Omental fat pad (tissue), 4 donors: ENCODE results near the gene PIKFYVE. TPM values are rescaled to one million over a fixed set of nuclear protein-coding genes. Genes with fewer than 3 reads are reported as not detected.

ENCODE experiments used
- ATAC-seq: fragments of 150-250 bp; one replicate; pipeline ENCODE4 v1.9.1; 2016; ENCODE audit warnings: mild to moderate bottlenecking, moderate library complexity; ENCODE audit not compliant: low FRiP score
- DNase-seq: peaks from one replicate; pipeline ENCODE4 v3.0.0-alpha.2; 2019; ENCODE audit warnings: low spot score
- CTCF ChIP-seq, 3 donors: fragments of 450-650 bp; IDR thresholded peaks; one replicate each; pipeline ENCODE4 v1.5.1; 2016 to 2017; ENCODE audit warnings: antibody characterized with exemption in 3 of 3, mild to moderate bottlenecking in 3 of 3, moderate library complexity in 2 of 3
- total RNA-seq, 4 donors: library from RNA; depleted of rRNA; stranded (reverse); fragments of >200 nt; gene quantifications; one replicate each; pipeline ENCODE4 v1.1.0, GENCODE V29; 2016

PIKFYVE gene
- total RNA-seq, 4 donors from 2014 or later, result 27.1 to 39.2 (median 35.1) TPM

DNA sequence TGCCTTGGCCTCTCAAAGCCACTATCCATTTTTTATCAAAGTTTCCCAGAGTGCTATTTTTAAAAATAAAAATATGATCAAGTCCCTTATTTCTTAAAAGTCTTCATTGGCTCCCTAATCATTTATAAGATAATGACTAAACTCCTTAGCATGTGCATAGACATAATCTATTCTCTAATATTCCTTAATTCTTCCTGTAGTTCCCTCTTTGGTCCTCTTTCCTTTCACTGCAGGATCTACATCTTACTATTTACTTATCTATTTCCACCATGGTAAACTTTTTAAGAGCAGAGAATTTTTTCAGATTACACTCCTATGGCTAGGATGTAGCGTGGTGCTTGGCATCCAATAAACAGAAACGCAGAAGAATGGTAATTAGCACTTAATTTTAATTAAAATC lies 30.2 kb upstream of the PIKFYVE start:
- DNase-seq, result no peak
- TF ChIP-seq CTCF (IDR thresholded peaks at IDR 0.05), result no peak
- ATAC-seq, result no peak

GRCh38 chr2:208239770-208240493 lies 26.1 kb upstream of the PIKFYVE start:
- no peak for TF ChIP-seq CTCF (IDR thresholded peaks at IDR 0.05)
- DNase-seq, result no peak
- ATAC-seq, result no peak

DNA sequence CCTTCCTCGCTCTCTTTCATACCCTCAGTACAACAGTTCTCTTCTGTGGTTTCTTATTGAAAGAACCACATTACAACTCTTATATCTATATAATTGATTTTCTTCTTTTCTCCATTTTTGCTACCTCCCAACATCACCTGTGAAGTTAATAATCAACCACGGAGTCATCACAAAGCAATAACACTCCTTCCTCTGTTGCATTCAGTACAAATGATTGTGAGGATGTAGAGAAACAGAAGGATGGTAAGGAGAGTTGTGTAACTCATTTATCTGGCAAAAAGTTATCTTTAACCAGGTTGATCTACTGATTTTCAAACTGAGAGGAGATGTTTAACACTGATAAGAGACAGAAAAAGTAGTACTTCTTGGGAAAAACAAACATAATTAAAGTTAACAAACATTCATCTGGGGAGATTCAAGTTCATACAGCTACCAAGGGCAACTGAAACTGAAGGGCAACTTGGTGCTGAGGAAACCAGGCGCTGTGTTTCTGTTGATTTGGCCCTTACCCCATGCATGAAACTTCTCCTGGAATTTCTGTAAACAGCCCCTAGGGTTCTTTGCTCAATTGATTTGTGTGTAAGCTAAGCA lies 25.3 kb upstream of the PIKFYVE start:
- no peak for ATAC-seq
- TF ChIP-seq CTCF (IDR thresholded peaks at IDR 0.05), result no peak

DNA sequence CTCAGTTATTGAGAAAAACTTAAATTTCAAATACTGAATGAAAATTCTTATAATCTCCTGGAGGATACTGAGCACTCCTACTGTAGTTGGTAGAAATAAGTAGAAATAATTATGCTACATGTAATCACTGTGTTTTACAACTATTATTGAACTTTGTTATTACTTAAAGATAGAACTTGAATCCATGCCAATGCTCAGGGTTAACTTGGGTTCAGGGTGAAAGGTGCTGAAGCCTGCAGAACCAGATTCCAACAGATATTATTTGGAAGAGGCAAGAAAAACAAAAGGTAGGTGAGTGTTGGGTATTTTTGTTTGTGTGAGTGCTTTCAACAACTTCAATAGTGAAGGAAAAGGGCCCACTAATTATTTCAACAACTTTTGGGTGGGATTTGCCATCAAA lies 21.6 kb upstream of the PIKFYVE start:
- no peak for TF ChIP-seq CTCF (IDR thresholded peaks at IDR 0.05)
- ATAC-seq, result no peak
- DNase-seq, result no peak

More for the DNA sequence above, 25.3 kb upstream of the PIKFYVE start:
- no peak for DNase-seq

GRCh38 chr2:208245746-208246145 lies 20.3 kb upstream of the PIKFYVE start:
- TF ChIP-seq CTCF (IDR thresholded peaks at IDR 0.05), result no peak
- no peak for ATAC-seq
- no peak for DNase-seq

DNA sequence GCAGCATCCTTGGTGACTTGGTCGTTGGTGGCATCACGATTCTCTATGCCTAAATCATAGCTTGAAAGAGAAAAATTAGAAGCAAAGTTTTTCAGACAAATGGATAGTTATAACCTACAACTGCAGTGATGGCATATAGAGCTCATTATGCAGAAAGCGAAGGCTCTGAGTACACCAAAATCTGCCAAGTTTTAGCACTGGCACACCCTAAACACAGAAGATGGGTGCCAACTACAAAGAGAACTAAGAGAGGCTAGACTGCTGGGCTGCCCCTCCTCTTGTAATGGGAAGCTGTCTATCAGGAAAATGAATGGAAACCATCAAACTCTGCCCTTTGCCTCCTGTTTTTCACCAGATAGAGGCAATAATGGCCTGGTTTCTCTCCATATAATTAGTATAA lies 17.5 kb upstream of the PIKFYVE start:
- DNase-seq (no peak), ATAC-seq (no peak)
- no peak for TF ChIP-seq CTCF (IDR thresholded peaks at IDR 0.05)

- ATAC-seq, result no peak
- TF ChIP-seq CTCF (IDR thresholded peaks at IDR 0.05), result no peak
- DNase-seq, result no peak
Observed at GRCh38 chr2:208249296-208249695, 16.8 kb upstream of the PIKFYVE start.
